G401 (cell line): ENCODE data around the gene ZNF189. TPM values are rescaled to one million over a fixed set of nuclear protein-coding genes. Genes with fewer than 3 reads are reported as not detected.
A peak's percentile ranks its signal among the peaks of the same experiment; 100 is the strongest.

ENCODE experiments used
- DNase-seq: peaks from one replicate; pipeline ENCODE4 v3.0.0-alpha.2; 2015; ENCODE audit warnings: low spot score
- in situ Hi-C: cut with HindIII; loops from 2 replicates; pipeline ENCODE4 v1.10.0; 2016; ENCODE audit warnings: low sequenced_read_pairs, mixed read lengths
- total RNA-seq: library from RNA; depleted of rRNA; stranded (reverse); fragments of >200 nt; shearing (Covaris generic); gene quantifications from 2 replicates; pipeline ENCODE4 v1.2.3, GENCODE V29; 2014; rRNA removed

Gene ZNF189
- total RNA-seq, 1 experiment from 2014 or later = 23.6 TPM

DNA sequence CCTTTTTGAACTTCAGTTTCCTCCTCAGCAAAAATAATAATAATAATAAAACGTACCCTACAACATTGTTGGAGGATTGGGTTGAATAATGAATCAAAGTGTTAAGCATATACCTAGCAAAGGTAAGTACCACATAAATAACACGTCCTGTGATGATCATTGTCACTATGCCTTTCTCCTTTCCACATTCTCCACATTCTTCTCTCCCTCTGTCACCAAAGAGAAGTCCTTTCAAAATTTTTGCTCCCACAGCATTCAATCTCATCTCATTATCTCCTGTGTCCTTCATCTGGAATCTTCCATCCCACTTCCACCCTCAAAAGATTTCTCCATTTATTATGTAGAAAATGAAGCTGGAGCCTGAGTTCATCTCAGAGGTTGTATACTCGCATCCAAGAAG lies 44.1 kb downstream of the ZNF189 start:
- in situ Hi-C loops = no loop called here
- DNase-seq = no peak

GRCh38 chr9:101443364-101443771 lies 44.7 kb downstream of the ZNF189 start:
- DNase-seq = peak; percentile 99
- in situ Hi-C loops = no loop called here

DNA sequence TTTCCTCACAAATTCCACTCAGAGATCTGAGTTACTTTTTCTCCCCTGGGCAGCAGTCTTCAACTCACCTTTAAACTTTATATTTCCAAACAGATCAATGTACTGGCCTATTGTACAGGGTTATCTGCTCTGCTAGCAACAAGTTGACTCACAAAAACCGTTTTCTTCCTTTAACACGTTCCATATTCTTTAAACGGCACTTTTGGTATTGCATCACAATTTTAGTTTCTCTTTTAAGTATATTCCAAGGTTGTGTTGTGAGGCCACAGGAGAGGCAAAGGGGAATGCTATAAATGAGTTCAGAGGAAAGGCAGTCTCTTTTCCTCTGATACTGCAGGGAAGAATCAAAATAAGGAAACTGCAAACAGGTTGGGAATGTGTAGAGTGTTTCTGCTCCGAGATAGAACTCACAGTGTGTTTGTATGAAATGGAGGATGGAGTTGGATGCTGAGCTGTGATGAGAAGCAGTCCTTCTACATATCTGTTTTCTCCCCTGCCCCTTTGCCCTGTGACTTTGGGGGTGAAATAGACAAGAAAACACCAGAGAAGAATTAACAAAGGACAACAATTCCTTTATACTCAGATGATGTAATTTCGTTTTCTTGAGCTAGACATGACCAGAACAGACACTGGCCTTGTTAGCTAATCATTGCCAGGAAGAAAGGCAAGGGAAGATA lies 46.8 kb downstream of the ZNF189 start:
- in situ Hi-C loops = no loop called here
- no peak for DNase-seq

GRCh38 chr9:101446732-101447131 lies 48.1 kb downstream of the ZNF189 start:
- DNase-seq = no peak
- in situ Hi-C loops = no loop called here

GRCh38 chr9:101448680-101449070 lies 50.0 kb downstream of the ZNF189 start:
- no peak for DNase-seq
- in situ Hi-C loops = no loop called here

GRCh38 chr9:101449071-101449721 lies 50.5 kb downstream of the ZNF189 start:
- peak; percentile 82 for DNase-seq
- in situ Hi-C loops = no loop called here

DNA sequence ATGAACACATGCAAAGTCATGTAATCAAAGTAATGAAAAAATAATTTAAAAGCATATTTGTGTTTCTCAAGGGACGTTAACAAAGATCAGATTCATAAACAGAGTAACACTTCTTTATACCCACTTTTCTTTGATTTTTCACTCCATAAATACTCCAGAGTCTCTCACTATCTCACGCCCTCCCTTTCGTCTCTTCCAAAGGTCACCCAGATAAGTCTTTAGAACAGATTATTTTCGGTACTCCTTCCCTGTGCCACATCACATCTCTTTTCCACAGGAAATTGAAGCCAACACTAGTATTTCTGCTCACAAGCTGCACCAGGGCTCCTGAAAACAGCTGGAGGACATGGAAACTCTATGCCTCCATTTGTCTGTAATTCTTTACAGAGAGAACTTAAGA lies 52.3 kb downstream of the ZNF189 start:
- in situ Hi-C loops = no loop called here
- DNase-seq = no peak

GRCh38 chr9:101451498-101451897 lies 52.8 kb downstream of the ZNF189 start:
- in situ Hi-C loops = no loop called here
- DNase-seq = no peak

- in situ Hi-C loops = no loop called here
- DNase-seq = no peak
These were observed 55.3 kb downstream of the ZNF189 start for GRCh38 chr9:101453776-101454570.

- in situ Hi-C loops = no loop called here
- DNase-seq = no peak
These were observed 57.1 kb downstream of the ZNF189 start for GRCh38 chr9:101455656-101456240.

GRCh38 chr9:101457003-101457402 lies 58.4 kb downstream of the ZNF189 start:
- in situ Hi-C loops = no loop called here
- DNase-seq = no peak

GRCh38 chr9:101458963-101459631 lies 60.4 kb downstream of the ZNF189 start:
- DNase-seq = peak; percentile 92
- in situ Hi-C loops = no loop called here

Other genes with a start within 250 kb of the ZNF189 start
- not detected in 2 replicates for gene BAAT, start 13.8 kb upstream of the ZNF189 start, total RNA-seq
- 30.0 and 36.4 TPM in 2 replicates for gene MRPL50, start 233 bp upstream of the ZNF189 start, total RNA-seq
- gene ALDOB, start 36.9 kb downstream of the ZNF189 start, total RNA-seq = not detected in 2 replicates
- gene RNF20, start 135.0 kb downstream of the ZNF189 start, total RNA-seq = 13.5 and 21.4 TPM in 2 replicates
- not detected in 2 replicates for gene PPP3R2, start 196.1 kb downstream of the ZNF189 start, total RNA-seq